Loucy (cell line): ENCODE measurements around the gene ARIH1.
A peak's percentile ranks its signal among the peaks of the same experiment; 100 is the strongest.
"Not testable (repeated sequence)": the region's sequence is repeated elsewhere in the genome, so short reads cannot be mapped to it uniquely, and the experiment has no call there.

Experiments used
- H2AFZ ChIP-seq: fragments of 200-600 bp; sonication (generic); 2 replicates; pipeline ENCODE4 v1.6.0; 2016; ENCODE audit warnings: antibody characterized with exemption, mild to moderate bottlenecking, low read length, moderate library complexity
- H3F3A ChIP-seq: fragments of 200-600 bp; 2 replicates; pipeline ENCODE4 v1.6.0; 2016; ENCODE audit warnings: antibody characterized with exemption, low read depth, mild to moderate bottlenecking
- H3K27me3 ChIP-seq: fragments of 200-600 bp; sonication (generic); 2 replicates; pipeline ENCODE4 v1.6.1; 2014; ENCODE audit warnings: low read length, mild to moderate bottlenecking; ENCODE audit not compliant: insufficient read depth, poor library complexity, severe bottlenecking
- H3K36me3 ChIP-seq: fragments of 200-600 bp; sonication (generic); 2 replicates; pipeline ENCODE4 v1.6.1; 2016; ENCODE audit warnings: low read length; ENCODE audit not compliant: insufficient read depth
- H3K4me1 ChIP-seq: fragments of 200-600 bp; sonication (generic); 2 replicates; pipeline ENCODE4 v1.5.1; 2014; ENCODE audit warnings: low read length, mild to moderate bottlenecking; ENCODE audit not compliant: insufficient read depth, poor library complexity, severe bottlenecking
- H3K4me2 ChIP-seq: fragments of 200-600 bp; sonication (generic); 2 replicates; pipeline ENCODE4 v1.6.0; 2014; ENCODE audit warnings: antibody characterized with exemption, low read length, low read depth, mild to moderate bottlenecking; ENCODE audit not compliant: poor library complexity, severe bottlenecking
- H3K4me3 ChIP-seq: fragments of 200-600 bp; sonication (generic); 2 replicates; pipeline ENCODE4 v1.5.1; 2014; ENCODE audit warnings: low read length, mild to moderate bottlenecking, mixed read lengths; ENCODE audit not compliant: poor library complexity, severe bottlenecking
- H3K79me2 ChIP-seq: fragments of 200-600 bp; sonication (generic); 2 replicates; pipeline ENCODE4 v1.6.1; 2014; ENCODE audit warnings: low read length; ENCODE audit not compliant: insufficient read depth
- H3K9ac ChIP-seq: fragments of 200-600 bp; sonication (generic); 2 replicates; pipeline ENCODE4 v1.6.0; 2014; ENCODE audit warnings: mild to moderate bottlenecking, low read depth, low read length, moderate library complexity; ENCODE audit not compliant: poor library complexity, severe bottlenecking
- H3K9me2 ChIP-seq: fragments of 200-600 bp; sonication (generic); replicated peaks from 2 replicates; pipeline ENCODE4 v1.6.1; 2016; ENCODE audit warnings: low read depth, low read length, mixed read lengths
- H3K9me3 ChIP-seq: fragments of 200-600 bp; sonication (generic); 2 replicates; pipeline ENCODE4 v1.6.1; 2014; ENCODE audit warnings: mild to moderate bottlenecking, antibody characterized with exemption, low read length, low read depth; ENCODE audit not compliant: insufficient read depth
- H4K20me1 ChIP-seq: fragments of 200-600 bp; sonication (generic); 2 replicates; pipeline ENCODE4 v1.6.0; 2014; ENCODE audit warnings: antibody characterized with exemption, low read length, mild to moderate bottlenecking; ENCODE audit not compliant: insufficient read depth, poor library complexity, severe bottlenecking
- CTCF ChIP-seq: fragments of 200-600 bp; sonication (generic); conservative IDR thresholded peaks from 2 replicates; pipeline ENCODE4 v1.5.1; 2014; ENCODE audit warnings: mild to moderate bottlenecking, antibody characterized with exemption, low read length
- EZH2phosphoT487 ChIP-seq: fragments of 200-600 bp; IDR thresholded peaks from 2 replicates; pipeline ENCODE4 v1.6.1; 2018; ENCODE audit warnings: antibody characterized with exemption, mild to moderate bottlenecking, moderate library complexity, borderline replicate concordance

Gene ARIH1

GRCh38 chr15:72616491-72617210 lies 142.5 kb downstream of the ARIH1 start:
- Histone ChIP-seq H3K4me2 (no peak overlapping the region), H3K79me2 (no peaks in the 10 kb centered on the region), H2AFZ (no peak overlapping the region), H3K9me3 (no peaks in the 10 kb centered on the region), H3K4me1 (no peaks in the 10 kb centered on the region), H3F3A (no peaks in the 10 kb centered on the region), H3K4me3 (no peak overlapping the region), H3K27me3 (no peaks in the 10 kb centered on the region), H3K9ac (no peak overlapping the region), H3K36me3 (no peaks in the 10 kb centered on the region), H4K20me1 (no peaks in the 10 kb centered on the region), H3K9me2 (no peaks in the 10 kb centered on the region)
- TF ChIP-seq EZH2phosphoT487, result no peak
- no peak for TF ChIP-seq CTCF

GRCh38 chr15:72623854-72624253 lies 149.7 kb downstream of the ARIH1 start:
- not testable (repeated sequence) for H3K36me3 ChIP-seq, H3K4me1 ChIP-seq, H3F3A ChIP-seq, H3K27me3 ChIP-seq, H3K9ac ChIP-seq, H3K4me2 ChIP-seq, H3K79me2 ChIP-seq, H3K4me3 ChIP-seq, H3K9me2 ChIP-seq, H3K9me3 ChIP-seq, H2AFZ ChIP-seq, H4K20me1 ChIP-seq

GRCh38 chr15:72626153-72626552 lies 152.0 kb downstream of the ARIH1 start:
- not testable (repeated sequence) for H3K4me3 ChIP-seq, H3K9me3 ChIP-seq, H2AFZ ChIP-seq, H3K9me2 ChIP-seq, H4K20me1 ChIP-seq, H3F3A ChIP-seq, H3K36me3 ChIP-seq, H3K4me1 ChIP-seq, H3K4me2 ChIP-seq, H3K27me3 ChIP-seq, H3K9ac ChIP-seq, H3K79me2 ChIP-seq

GRCh38 chr15:72628249-72629067 lies 154.3 kb downstream of the ARIH1 start:
- H3K9me3 ChIP-seq, H3K4me1 ChIP-seq, H3K4me2 ChIP-seq, H3K79me2 ChIP-seq, H2AFZ ChIP-seq, H3K4me3 ChIP-seq, H3F3A ChIP-seq, H3K9me2 ChIP-seq, H3K27me3 ChIP-seq, H3K9ac ChIP-seq, H4K20me1 ChIP-seq, H3K36me3 ChIP-seq: not testable (repeated sequence)
- peak; percentile 34 for TF ChIP-seq CTCF

- not testable (repeated sequence) for H3K4me3 ChIP-seq, H3K9me2 ChIP-seq
These were observed 155.0 kb downstream of the ARIH1 start for GRCh38 chr15:72629068-72629570.

More at GRCh38 chr15:72629068-72629570, 155.0 kb downstream of the ARIH1 start:
- not testable (repeated sequence) for H4K20me1 ChIP-seq, H3K4me2 ChIP-seq, H3K9ac ChIP-seq, H2AFZ ChIP-seq, H3K9me3 ChIP-seq, H3K79me2 ChIP-seq, H3K27me3 ChIP-seq, H3K36me3 ChIP-seq, H3K4me1 ChIP-seq, H3F3A ChIP-seq
